Uterus (tissue), 2 donors: ENCODE data around the gene HES7.

Experiments used
- CTCF ChIP-seq, 4 experiments: fragments of 200-600 bp in 2 of 4; fragments of 450-650 bp in 2 of 4; sonication (generic) in 2 of 4; IDR thresholded peaks; one replicate each; pipeline ENCODE4 v1.5.1; 2016 to 2019; ENCODE audit warnings: antibody characterized with exemption in 4 of 4, mild to moderate bottlenecking in 2 of 4, moderate library complexity in 1 of 4
- POLR2A ChIP-seq, 2 donors: fragments of 450-650 bp; IDR thresholded peaks; one replicate each; pipeline ENCODE4 v1.6.1; 2016; ENCODE audit warnings: antibody characterized with exemption in 2 of 2, mild to moderate bottlenecking in 1 of 2, moderate library complexity in 1 of 2

GRCh38 chr17:8153957-8154607, 30.2 kb upstream of the HES7 start:
- TF ChIP-seq CTCF (IDR thresholded peaks at IDR 0.05) (peak in 1 of 4 experiments; percentile 13), POLR2A (IDR thresholded peaks at IDR 0.05) (peak; percentile 90 to 91)
